Activated effector memory CD4-positive, alpha-beta T cell treated with Interleukin-2 at 50 U/mL for 16 hours (primary cell): ENCODE results near the gene DIDO1.

Source experiments
- DNase-seq: peaks from one replicate; pipeline ENCODE4 v3.0.0-alpha.2; 2020

Gene DIDO1

GRCh38 chr20:62846166-62846890 is 80.0 kb downstream of the DIDO1 start:
- DNase-seq: no peak

- no peak for DNase-seq
Measured at GRCh38 chr20:62845416-62846160, 80.7 kb downstream of the DIDO1 start.

- no peak for DNase-seq
Measured at GRCh38 chr20:62844182-62844581, 82.1 kb downstream of the DIDO1 start.

GRCh38 chr20:62843656-62844055 is 82.6 kb downstream of the DIDO1 start:
- no peak for DNase-seq

GRCh38 chr20:62841705-62842212 is 84.5 kb downstream of the DIDO1 start:
- DNase-seq: no peak

- no peak for DNase-seq
Measured at GRCh38 chr20:62840244-62841197, 85.8 kb downstream of the DIDO1 start.

- DNase-seq: no peak
Measured at GRCh38 chr20:62839816-62840215, 86.5 kb downstream of the DIDO1 start.

- DNase-seq: no peak
Measured at GRCh38 chr20:62839261-62839660, 87.0 kb downstream of the DIDO1 start.

GRCh38 chr20:62838128-62838891 is 88.0 kb downstream of the DIDO1 start:
- no peak for DNase-seq

- DNase-seq: no peak
Measured at GRCh38 chr20:62837790-62838127, 88.5 kb downstream of the DIDO1 start.

- DNase-seq: no peak
Measured at GRCh38 chr20:62836967-62837490, 89.3 kb downstream of the DIDO1 start.

- no peak for DNase-seq
Measured at GRCh38 chr20:62835931-62836861, 90.1 kb downstream of the DIDO1 start.

- DNase-seq: no peak
Measured at GRCh38 chr20:62834967-62835730, 91.2 kb downstream of the DIDO1 start.

GRCh38 chr20:62832951-62833391 is 93.3 kb downstream of the DIDO1 start:
- no peak for DNase-seq

GRCh38 chr20:62832212-62832922 is 93.9 kb downstream of the DIDO1 start:
- no peak for DNase-seq

GRCh38 chr20:62831854-62832211 is 94.5 kb downstream of the DIDO1 start:
- DNase-seq: no peak

GRCh38 chr20:62831361-62831788 is 94.9 kb downstream of the DIDO1 start:
- no peak for DNase-seq

GRCh38 chr20:62830821-62831220 is 95.5 kb downstream of the DIDO1 start:
- no peak for DNase-seq

GRCh38 chr20:62830251-62830650 is 96.1 kb downstream of the DIDO1 start:
- DNase-seq: no peak
